ENCODE data around the gene FGG.

The FGG gene

GRCh38 chr4:154569028-154569427 lies 43.4 kb downstream of the FGG start:
- Histone ChIP-seq H3K36me3 (ENCODE audit: insufficient read depth) (no peaks in the 10 kb centered on the region), H3K27me3 (ENCODE audit: insufficient read depth, low read depth) (no peaks in the 10 kb centered on the region), H3K79me2 (ENCODE audit: insufficient read depth, low read depth) (no peaks in the 10 kb centered on the region), H4K20me1 (ENCODE audit: insufficient read depth) (no peaks in the 10 kb centered on the region), H2AFZ (ENCODE audit: low read depth) (no peak overlapping the region), H3K4me2 (no peak overlapping the region), H3K9ac (no peak overlapping the region), H3K4me1 (ENCODE audit: low read depth, poor library complexity, severe bottlenecking) (no peaks in the 10 kb centered on the region), H3K4me3 (IDR thresholded peaks at IDR 0.05; ENCODE audit: insufficient read depth, low read depth, low read length) (no peak overlapping the region), H3K27ac (no peak overlapping the region)
- TF ChIP-seq CTCF (conservative IDR thresholded peaks at IDR 0.05; ENCODE audit: low read depth, low read length): no peak

GRCh38 chr4:154566639-154567204 lies 45.7 kb downstream of the FGG start:
- Histone ChIP-seq H3K36me3 (ENCODE audit: insufficient read depth) (no peaks in the 10 kb centered on the region), H3K9ac (no peak overlapping the region), H3K4me3 (IDR thresholded peaks at IDR 0.05; ENCODE audit: insufficient read depth, low read depth, low read length) (no peak overlapping the region), H3K27me3 (ENCODE audit: insufficient read depth, low read depth) (no peaks in the 10 kb centered on the region), H4K20me1 (ENCODE audit: insufficient read depth) (no peaks in the 10 kb centered on the region), H3K4me2 (no peak overlapping the region), H3K79me2 (ENCODE audit: insufficient read depth, low read depth) (no peaks in the 10 kb centered on the region), H3K27ac (no peak overlapping the region), H2AFZ (ENCODE audit: low read depth) (no peak overlapping the region), H3K4me1 (ENCODE audit: low read depth, poor library complexity, severe bottlenecking) (no peaks in the 10 kb centered on the region)
- TF ChIP-seq CTCF (conservative IDR thresholded peaks at IDR 0.05; ENCODE audit: low read depth, low read length): no peak

GRCh38 chr4:154565704-154566103 lies 46.8 kb downstream of the FGG start:
- no peak overlapping the region for H3K9ac ChIP-seq
- no peaks in the 10 kb centered on the region for H4K20me1 ChIP-seq (ENCODE audit: insufficient read depth)
- no peak overlapping the region for H3K27ac ChIP-seq
- no peaks in the 10 kb centered on the region for H3K4me1 ChIP-seq (ENCODE audit: low read depth, poor library complexity, severe bottlenecking)
- no peaks in the 10 kb centered on the region for H3K27me3 ChIP-seq (ENCODE audit: insufficient read depth, low read depth)
- no peak for TF ChIP-seq CTCF (conservative IDR thresholded peaks at IDR 0.05; ENCODE audit: low read depth, low read length)
- no peak overlapping the region for H3K4me3 ChIP-seq (IDR thresholded peaks at IDR 0.05; ENCODE audit: insufficient read depth, low read depth, low read length)
- no peak overlapping the region for H2AFZ ChIP-seq (ENCODE audit: low read depth)
- H3K36me3 ChIP-seq (ENCODE audit: insufficient read depth): no peaks in the 10 kb centered on the region
- no peaks in the 10 kb centered on the region for H3K79me2 ChIP-seq (ENCODE audit: insufficient read depth, low read depth)
- H3K4me2 ChIP-seq: no peak overlapping the region

GRCh38 chr4:154564311-154564710 lies 48.1 kb downstream of the FGG start:
- Histone ChIP-seq H3K36me3 (ENCODE audit: insufficient read depth) (no peaks in the 10 kb centered on the region), H3K79me2 (ENCODE audit: insufficient read depth, low read depth) (no peaks in the 10 kb centered on the region), H4K20me1 (ENCODE audit: insufficient read depth) (no peaks in the 10 kb centered on the region), H3K4me2 (no peak overlapping the region), H2AFZ (ENCODE audit: low read depth) (no peak overlapping the region), H3K4me1 (ENCODE audit: low read depth, poor library complexity, severe bottlenecking) (no peaks in the 10 kb centered on the region), H3K4me3 (IDR thresholded peaks at IDR 0.05; ENCODE audit: insufficient read depth, low read depth, low read length) (no peak overlapping the region), H3K27ac (no peak overlapping the region), H3K9ac (no peak overlapping the region), H3K27me3 (ENCODE audit: insufficient read depth, low read depth) (no peaks in the 10 kb centered on the region)
- TF ChIP-seq CTCF (conservative IDR thresholded peaks at IDR 0.05; ENCODE audit: low read depth, low read length): no peak
